SJSA1 (cell line): ENCODE results near the gene GPR161. TPM values are rescaled to one million over a fixed set of nuclear protein-coding genes. Genes with fewer than 3 reads are reported as not detected.

ENCODE experiments used
- DNase-seq, 2 experiments: peaks; one replicate each; pipeline ENCODE4 v3.0.0-alpha.2; 2015 to 2020; ENCODE audit warnings: low spot score in 2 of 2, low read depth in 1 of 2
- H3K27ac ChIP-seq: fragments of 250-450 bp; sonication (Bioruptor Pico); 2 replicates; pipeline ENCODE4 v1.5.1; 2020; ENCODE audit warnings: mild to moderate bottlenecking, moderate library complexity
- H3K27me3 ChIP-seq: fragments of 250-450 bp; sonication (Bioruptor Pico); replicated peaks from 2 replicates; pipeline ENCODE4 v1.5.1; 2020; ENCODE audit warnings: mild to moderate bottlenecking, moderate library complexity
- H3K36me3 ChIP-seq: fragments of 250-450 bp; sonication (Bioruptor Pico); 2 replicates; pipeline ENCODE4 v1.5.1; 2020; ENCODE audit warnings: mild to moderate bottlenecking
- H3K4me1 ChIP-seq: fragments of 250-450 bp; sonication (Bioruptor Pico); replicated peaks from 2 replicates; pipeline ENCODE4 v1.6.1; 2021; ENCODE audit warnings: mild to moderate bottlenecking
- H3K4me3 ChIP-seq: fragments of 250-450 bp; sonication (Bioruptor Pico); 2 replicates; pipeline ENCODE4 v1.5.1; 2020; ENCODE audit warnings: mild to moderate bottlenecking
- H3K9me3 ChIP-seq: fragments of 250-450 bp; sonication (Bioruptor Pico); replicated peaks from 2 replicates; pipeline ENCODE4 v1.5.1; 2020; ENCODE audit warnings: mild to moderate bottlenecking
- total RNA-seq: library from RNA; depleted of rRNA; stranded (reverse); fragments of >200 nt; shearing (Covaris generic); gene quantifications from 2 replicates; pipeline ENCODE4 v1.2.3, GENCODE V29; 2014

The GPR161 gene
- total RNA-seq, 1 experiment from 2014 or later: 9.8 TPM

GRCh38 chr1:168112673-168113305 lies 23.9 kb downstream of the GPR161 start:
- H3K4me3 ChIP-seq: no peak overlapping the region
- peaks cover 12% of the 10 kb centered on the region for H3K4me1 ChIP-seq
- no peaks in the 10 kb centered on the region for H3K27me3 ChIP-seq
- H3K27ac ChIP-seq: no peak overlapping the region
- DNase-seq: peak; percentile 86 to 94
- no peaks in the 10 kb centered on the region for H3K9me3 ChIP-seq
- no peaks in the 10 kb centered on the region; the same call in 1 of the 2 replicates for H3K36me3 ChIP-seq

GRCh38 chr1:168110896-168111545 lies 25.7 kb downstream of the GPR161 start:
- Histone ChIP-seq H3K27ac (no peak overlapping the region), H3K36me3 (no peaks in the 10 kb centered on the region; the same call in 1 of the 2 replicates), H3K4me1 (peaks cover 12% of the 10 kb centered on the region), H3K9me3 (no peaks in the 10 kb centered on the region), H3K27me3 (no peaks in the 10 kb centered on the region), H3K4me3 (no peak overlapping the region)
- DNase-seq: no peak

- H3K27me3 ChIP-seq: no peaks in the 10 kb centered on the region
- DNase-seq: no peak
- H3K4me1 ChIP-seq: no peaks in the 10 kb centered on the region
- no peak overlapping the region for H3K4me3 ChIP-seq
- peaks cover 5% of the 10 kb centered on the region; the same call in 1 of the 2 replicates for H3K36me3 ChIP-seq
- H3K27ac ChIP-seq: no peak overlapping the region
- H3K9me3 ChIP-seq: no peaks in the 10 kb centered on the region
Measured at GRCh38 chr1:168106274-168106673, 30.5 kb downstream of the GPR161 start.

GRCh38 chr1:168105846-168106245 lies 30.9 kb downstream of the GPR161 start:
- no peaks in the 10 kb centered on the region for H3K27me3 ChIP-seq
- H3K36me3 ChIP-seq: peaks cover 5% of the 10 kb centered on the region; the same call in 1 of the 2 replicates
- no peaks in the 10 kb centered on the region for H3K9me3 ChIP-seq
- H3K4me1 ChIP-seq: no peaks in the 10 kb centered on the region
- H3K27ac ChIP-seq: no peak overlapping the region
- DNase-seq: no peak
- no peak overlapping the region for H3K4me3 ChIP-seq

- H3K4me3 ChIP-seq: no peak overlapping the region
- H3K27ac ChIP-seq: no peak overlapping the region
- peaks cover 5% of the 10 kb centered on the region; the same call in 1 of the 2 replicates for H3K36me3 ChIP-seq
- no peak for DNase-seq
- no peaks in the 10 kb centered on the region for H3K4me1 ChIP-seq
- no peaks in the 10 kb centered on the region for H3K9me3 ChIP-seq
- no peaks in the 10 kb centered on the region for H3K27me3 ChIP-seq
Measured at GRCh38 chr1:168104535-168104934, 32.2 kb downstream of the GPR161 start.

GRCh38 chr1:168102487-168102886 lies 34.2 kb downstream of the GPR161 start:
- Histone ChIP-seq H3K4me1 (no peaks in the 10 kb centered on the region), H3K9me3 (no peaks in the 10 kb centered on the region), H3K27ac (no peak overlapping the region), H3K4me3 (no peak overlapping the region), H3K27me3 (no peaks in the 10 kb centered on the region), H3K36me3 (peaks cover 5% of the 10 kb centered on the region; the same call in 1 of the 2 replicates)
- DNase-seq: no peak

- Histone ChIP-seq H3K36me3 (peaks cover 5% of the 10 kb centered on the region; the same call in 1 of the 2 replicates), H3K4me3 (no peak overlapping the region), H3K27ac (no peak overlapping the region), H3K27me3 (no peaks in the 10 kb centered on the region), H3K9me3 (no peaks in the 10 kb centered on the region), H3K4me1 (no peaks in the 10 kb centered on the region)
- no peak for DNase-seq
Measured at GRCh38 chr1:168101336-168101735, 35.4 kb downstream of the GPR161 start.

- DNase-seq: no peak
- Histone ChIP-seq H3K4me3 (no peak overlapping the region), H3K27ac (no peak overlapping the region), H3K4me1 (no peaks in the 10 kb centered on the region), H3K27me3 (no peaks in the 10 kb centered on the region), H3K9me3 (no peaks in the 10 kb centered on the region), H3K36me3 (peaks cover 5% of the 10 kb centered on the region; the same call in 1 of the 2 replicates)
Measured at GRCh38 chr1:168100315-168101002, 36.3 kb downstream of the GPR161 start.

GRCh38 chr1:168099337-168099801 lies 37.4 kb downstream of the GPR161 start:
- Histone ChIP-seq H3K9me3 (no peaks in the 10 kb centered on the region), H3K27me3 (no peaks in the 10 kb centered on the region), H3K4me3 (no peak overlapping the region), H3K36me3 (peaks cover 3% of the 10 kb centered on the region; the same call in 1 of the 2 replicates), H3K27ac (no peak overlapping the region), H3K4me1 (no peaks in the 10 kb centered on the region)
- DNase-seq: no peak

GRCh38 chr1:168098534-168099320 lies 38.0 kb downstream of the GPR161 start:
- H3K4me3 ChIP-seq: no peak overlapping the region
- H3K4me1 ChIP-seq: no peaks in the 10 kb centered on the region
- H3K27ac ChIP-seq: no peak overlapping the region
- H3K36me3 ChIP-seq: no peaks in the 10 kb centered on the region
- DNase-seq: no peak
- H3K9me3 ChIP-seq: no peaks in the 10 kb centered on the region
- H3K27me3 ChIP-seq: no peaks in the 10 kb centered on the region

- Histone ChIP-seq H3K4me1 (no peaks in the 10 kb centered on the region), H3K36me3 (no peaks in the 10 kb centered on the region), H3K27me3 (no peaks in the 10 kb centered on the region), H3K4me3 (no peak overlapping the region), H3K9me3 (no peaks in the 10 kb centered on the region), H3K27ac (no peak overlapping the region)
- peak in 1 of 2 experiments; percentile 41 for DNase-seq
Measured at GRCh38 chr1:168097921-168098528, 38.7 kb downstream of the GPR161 start.

GRCh38 chr1:168096296-168097165 lies 40.2 kb downstream of the GPR161 start:
- peak in 1 of 2 experiments; percentile 32 for DNase-seq
- no peaks in the 10 kb centered on the region for H3K36me3 ChIP-seq
- no peak overlapping the region for H3K27ac ChIP-seq
- H3K4me1 ChIP-seq: no peaks in the 10 kb centered on the region
- H3K27me3 ChIP-seq: no peaks in the 10 kb centered on the region
- no peaks in the 10 kb centered on the region for H3K9me3 ChIP-seq
- H3K4me3 ChIP-seq: no peak overlapping the region
